CD4-positive, alpha-beta T cell treated with Interleukin-4 for 4 hours (primary cell): ENCODE results near the gene DPYSL3.
"Not testable (repeated sequence)": the region's sequence is repeated elsewhere in the genome, so short reads cannot be mapped to it uniquely, and the experiment has no call there.

ENCODE experiments used
- DNase-seq: peaks from one replicate; pipeline ENCODE4 v3.0.0-alpha.2; 2020

DPYSL3 gene

DNA sequence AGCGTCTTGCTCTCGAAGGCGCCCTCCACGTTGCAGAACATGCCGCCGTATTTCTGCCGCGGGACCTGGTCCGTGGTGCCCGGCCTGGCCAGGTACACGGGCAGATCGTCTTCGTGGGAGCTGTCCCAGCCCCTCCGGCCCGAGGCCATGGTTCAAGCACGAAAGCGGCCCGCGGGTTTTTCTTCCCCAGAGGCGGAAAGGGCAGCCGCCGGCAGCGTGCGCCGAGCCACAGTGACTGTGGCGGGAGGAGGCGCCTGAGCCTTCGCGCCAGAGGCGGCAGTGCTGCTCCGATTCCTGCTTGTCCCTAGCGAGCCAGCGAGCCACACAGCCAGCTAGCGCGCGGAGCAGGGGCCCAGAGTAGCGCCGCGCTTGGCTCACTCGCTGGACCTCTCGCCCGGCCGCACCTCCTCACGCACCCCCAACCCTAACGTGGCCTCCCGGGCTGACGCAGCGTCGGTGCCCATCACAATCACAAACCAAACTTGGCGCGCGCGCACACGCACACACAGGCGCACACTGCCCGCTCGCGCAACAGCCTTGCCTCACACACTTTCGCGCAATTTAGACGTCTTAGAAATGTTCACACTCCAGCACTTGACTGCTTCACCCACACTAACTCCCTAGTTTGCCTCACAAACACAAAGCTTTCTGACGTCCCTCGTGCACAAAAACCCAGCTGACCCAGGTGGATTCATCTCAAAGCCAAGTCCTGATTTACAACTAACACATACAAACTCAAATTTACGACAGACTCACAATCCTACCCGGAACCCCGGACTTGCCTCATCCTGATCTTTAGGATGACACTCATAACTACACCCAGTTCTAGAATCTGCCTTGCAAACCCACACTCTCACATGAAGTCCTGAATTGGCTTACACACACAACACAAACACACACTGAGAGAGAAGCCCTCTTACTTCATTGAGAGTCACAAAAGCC, at the start of gene DPYSL3:
Gene DPYSL3, minus strand, starts transcription at position 359 of the 942 bp plus-strand sequence. Its CDS starts 210 bp downstream, at position 149.
- no peak for DNase-seq

DNA sequence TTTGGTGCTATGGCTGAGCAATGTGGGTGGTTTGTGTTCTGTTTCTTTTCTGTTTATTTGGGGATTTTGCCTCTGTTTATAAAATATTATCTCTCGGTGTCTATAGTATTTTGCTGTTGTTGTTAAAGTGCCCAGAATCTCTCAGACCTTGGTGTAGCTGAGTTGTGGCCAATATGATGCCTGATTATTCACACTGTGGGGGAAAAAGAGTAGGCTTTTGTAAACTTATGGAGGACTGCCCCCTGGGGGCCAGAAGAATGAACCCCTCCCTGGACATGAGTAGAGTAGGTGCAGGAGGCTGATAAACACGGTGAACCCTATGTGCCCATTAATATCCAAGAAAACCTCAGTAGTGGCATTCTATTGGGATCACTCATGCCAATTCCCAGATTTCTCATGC, 49.0 kb upstream of the DPYSL3 start:
- DNase-seq: no peak

DNA sequence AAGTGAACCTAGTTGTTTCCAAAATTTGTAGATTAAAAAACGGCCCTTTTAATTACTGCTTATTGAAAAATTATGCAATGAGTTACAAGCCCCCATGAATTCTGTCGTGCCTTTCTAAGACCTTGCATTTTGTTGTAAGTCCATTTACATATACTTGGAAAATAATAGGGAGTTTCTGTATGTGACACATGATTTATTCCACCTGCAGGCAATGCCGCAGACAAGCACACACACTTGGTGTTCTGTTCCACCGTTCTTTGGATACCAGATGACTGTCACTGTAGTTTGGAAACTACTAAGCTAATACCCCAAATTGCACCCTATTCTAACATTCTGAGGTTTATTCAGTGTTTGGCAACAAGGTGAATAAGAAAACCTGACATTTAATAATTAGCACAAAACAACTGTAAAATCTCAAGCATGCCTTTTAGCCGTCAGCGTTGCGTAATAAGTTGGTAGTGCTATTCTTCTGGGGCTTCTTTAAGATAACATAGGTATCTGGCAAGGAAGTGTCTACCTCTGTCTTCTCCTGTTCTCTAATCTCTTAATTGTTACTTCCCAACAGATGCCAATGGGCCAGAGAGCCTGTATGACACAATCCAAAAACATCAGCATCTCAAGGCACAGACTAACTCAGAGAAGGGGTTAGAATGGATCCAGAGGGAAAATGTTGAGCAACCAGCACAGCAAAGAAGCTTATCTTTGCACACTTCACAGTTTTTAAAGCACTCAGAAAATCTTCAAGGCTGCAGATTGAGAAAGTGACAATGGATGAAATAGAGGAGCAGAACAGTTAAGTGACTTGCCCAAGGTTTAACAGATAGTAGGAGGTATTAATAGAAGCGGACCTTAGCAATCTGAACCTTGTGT, 48.2 kb upstream of the DPYSL3 start:
- no peak for DNase-seq

DNA sequence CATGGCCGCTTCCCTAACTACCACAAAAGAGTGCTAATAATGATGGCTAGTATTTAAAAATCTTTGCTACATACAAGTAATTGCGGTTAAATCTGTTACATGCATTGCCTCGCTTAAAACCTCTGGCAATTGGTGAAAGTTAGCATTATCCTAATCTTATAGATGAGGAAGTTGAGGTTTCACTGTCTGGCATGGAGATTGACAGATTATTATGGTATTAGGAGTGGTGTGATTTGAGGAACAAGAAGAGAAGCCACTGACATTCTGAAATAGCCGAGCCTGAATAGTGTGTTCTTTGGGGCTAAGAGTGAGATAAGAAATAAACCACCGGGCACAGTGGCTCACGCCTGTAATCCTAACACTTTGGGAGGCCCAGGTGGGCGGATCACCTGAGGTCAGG, 45.3 kb upstream of the DPYSL3 start:
- no peak for DNase-seq

DNA sequence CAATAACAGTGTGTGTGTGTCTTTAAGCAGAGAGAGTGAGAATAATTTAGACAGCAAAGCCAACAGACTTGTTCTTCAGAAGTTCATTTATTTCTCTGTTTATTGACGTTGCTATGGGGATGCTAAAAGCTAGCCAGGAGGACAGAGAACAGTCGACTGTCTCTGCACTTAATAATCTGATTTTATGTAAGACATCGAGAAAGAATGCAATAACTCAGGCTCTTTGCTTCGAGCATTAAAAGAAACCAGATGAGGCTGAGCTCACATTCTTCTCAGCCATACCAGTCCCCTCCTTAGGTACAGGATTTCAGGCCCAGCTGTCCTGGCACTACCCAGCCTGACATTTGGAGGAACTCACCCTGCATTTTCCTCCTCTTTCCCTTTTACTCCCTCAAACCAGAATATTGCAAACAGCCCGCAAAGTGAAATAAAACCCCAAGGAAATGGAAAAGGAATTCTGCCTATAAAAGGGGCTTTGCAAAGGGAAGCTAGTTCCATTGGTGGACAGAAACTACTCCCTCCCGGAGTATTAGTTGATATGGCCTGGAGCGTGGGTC, 44.5 kb upstream of the DPYSL3 start:
- DNase-seq: no peak

DNA sequence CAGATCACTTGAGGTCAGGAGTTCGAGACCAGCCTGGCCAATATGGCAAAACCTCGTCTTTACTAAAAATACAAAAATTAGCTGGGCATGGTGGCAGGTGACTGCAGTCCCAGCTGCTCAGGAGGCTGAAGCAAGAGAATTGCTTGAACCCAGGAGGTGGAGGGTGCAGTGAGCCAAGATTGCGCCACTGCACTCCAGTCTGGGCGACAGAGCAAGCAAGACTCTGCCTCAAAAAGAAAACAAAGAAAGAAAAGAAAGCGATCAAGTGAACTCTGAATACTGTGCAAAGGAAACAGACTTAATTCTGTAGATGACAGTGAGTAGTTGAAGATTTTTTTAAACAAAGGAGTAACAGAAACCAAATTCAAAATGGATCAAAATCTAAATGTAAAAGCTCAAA, 43.9 kb upstream of the DPYSL3 start:
- not testable (repeated sequence) for DNase-seq

DNA sequence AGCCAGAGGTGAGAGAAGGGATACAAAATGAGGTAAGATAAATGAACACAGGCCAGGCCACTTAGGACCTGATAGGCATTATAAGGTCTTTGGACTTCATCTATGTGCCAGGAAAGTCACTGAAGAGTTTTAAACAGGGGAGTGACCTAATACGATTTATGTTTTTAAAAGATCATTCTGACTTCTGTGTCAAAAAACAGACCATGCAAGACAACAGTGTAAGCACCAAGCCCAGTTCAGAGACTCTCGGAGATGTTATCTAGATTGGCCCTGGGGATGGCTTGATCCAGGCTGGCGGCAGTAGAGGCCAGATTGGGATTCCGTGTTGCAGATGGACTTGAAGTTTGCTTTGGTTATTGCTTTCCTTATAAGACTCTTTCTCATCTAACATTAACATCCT, 43.0 kb upstream of the DPYSL3 start:
- no peak for DNase-seq

DNA sequence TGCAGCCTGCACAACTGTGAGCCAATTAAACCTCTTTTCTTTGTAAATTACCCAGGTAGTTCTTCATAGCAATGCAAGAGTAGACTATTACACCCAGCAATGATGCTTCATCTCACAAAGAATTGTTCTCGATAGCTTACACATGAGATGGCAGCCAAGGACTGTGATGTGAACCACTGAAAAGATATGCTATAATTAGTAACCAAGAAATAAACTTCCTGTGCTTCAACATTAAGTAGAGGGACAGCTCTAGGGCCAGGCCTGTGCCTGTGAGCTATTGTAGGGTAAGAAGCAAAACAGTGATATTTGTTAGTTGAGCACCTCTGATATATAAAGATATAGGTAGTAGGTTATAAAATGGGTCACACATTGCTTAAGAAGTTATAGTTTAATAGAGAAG, 41.8 kb upstream of the DPYSL3 start:
- no peak for DNase-seq

DNA sequence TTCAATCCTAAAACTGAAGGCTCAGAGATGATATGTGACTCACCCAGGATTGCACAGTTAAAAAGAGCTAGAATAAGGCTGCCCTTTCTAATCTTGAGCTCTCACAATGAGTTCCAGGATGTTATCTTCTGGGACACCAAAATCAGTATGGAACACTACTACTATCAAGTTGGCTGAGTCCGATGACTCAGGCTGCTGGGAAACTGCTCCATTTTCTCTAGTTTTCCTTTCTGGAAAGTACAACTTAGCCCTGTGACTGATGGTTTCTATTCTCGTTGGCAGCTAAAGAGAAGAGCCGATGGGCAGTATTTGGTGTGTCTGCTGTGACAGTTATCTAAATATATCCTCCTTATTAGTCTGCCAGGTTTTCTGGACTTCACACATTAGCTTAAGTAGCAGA, 37.9 kb upstream of the DPYSL3 start:
- DNase-seq: no peak

DNA sequence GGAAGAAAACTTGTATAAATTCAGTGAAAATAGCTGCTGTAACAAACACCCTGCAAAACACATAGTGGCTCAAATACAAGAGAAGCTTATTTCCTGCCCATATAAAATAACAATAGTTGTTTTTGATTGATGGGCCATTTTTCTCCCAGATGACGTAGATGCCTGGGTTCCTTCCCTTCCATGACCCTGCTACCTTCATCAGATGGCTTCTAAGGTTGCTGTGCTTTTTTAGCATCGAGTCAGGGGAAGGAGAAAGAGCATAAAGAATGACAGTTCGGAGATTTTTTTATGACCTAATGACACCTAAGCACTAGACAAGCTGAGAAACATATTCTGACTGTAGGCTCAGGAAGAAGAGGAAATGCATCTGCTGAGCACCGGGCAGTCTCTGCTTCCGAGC, 34.7 kb upstream of the DPYSL3 start:
- no peak for DNase-seq

DNA sequence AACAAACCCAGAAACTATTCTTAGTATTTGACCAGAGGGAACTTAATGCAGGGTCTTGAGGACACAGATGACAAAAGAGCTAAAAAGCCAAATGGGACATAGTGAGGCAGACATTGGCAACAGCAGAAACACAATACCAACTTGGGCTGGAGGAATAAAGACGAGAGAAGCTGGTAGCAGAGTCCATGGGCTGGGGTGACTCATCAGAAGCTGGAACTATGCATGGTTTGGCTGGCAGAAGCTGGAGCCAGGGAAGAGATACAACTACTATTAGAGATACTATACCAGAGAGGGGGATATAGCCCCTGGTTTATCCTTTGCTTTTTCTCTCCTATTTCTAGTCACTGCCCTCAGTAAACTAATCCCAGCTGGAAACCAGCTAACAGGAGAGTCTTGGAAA, 29.2 kb upstream of the DPYSL3 start:
- DNase-seq: no peak

DNA sequence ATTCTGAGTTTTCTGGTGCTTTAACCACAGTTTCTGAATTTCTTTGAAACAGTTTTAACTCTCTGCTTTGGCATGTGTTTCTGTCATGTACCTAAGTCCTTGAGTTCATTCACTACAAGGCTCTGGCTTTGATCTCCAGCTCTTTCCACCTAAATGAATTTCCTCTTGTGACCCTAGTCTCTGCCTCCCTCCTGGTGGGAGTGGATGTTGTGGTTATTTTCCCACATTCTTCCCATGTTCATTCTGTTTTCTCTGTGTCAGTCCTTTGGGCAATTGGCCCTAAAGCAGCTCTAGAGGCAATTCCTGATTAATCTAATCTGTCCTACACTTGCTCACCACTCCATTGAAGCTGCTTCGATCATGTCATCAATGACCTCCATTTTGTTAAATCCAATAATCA, 28.4 kb upstream of the DPYSL3 start:
- no peak for DNase-seq

DNA sequence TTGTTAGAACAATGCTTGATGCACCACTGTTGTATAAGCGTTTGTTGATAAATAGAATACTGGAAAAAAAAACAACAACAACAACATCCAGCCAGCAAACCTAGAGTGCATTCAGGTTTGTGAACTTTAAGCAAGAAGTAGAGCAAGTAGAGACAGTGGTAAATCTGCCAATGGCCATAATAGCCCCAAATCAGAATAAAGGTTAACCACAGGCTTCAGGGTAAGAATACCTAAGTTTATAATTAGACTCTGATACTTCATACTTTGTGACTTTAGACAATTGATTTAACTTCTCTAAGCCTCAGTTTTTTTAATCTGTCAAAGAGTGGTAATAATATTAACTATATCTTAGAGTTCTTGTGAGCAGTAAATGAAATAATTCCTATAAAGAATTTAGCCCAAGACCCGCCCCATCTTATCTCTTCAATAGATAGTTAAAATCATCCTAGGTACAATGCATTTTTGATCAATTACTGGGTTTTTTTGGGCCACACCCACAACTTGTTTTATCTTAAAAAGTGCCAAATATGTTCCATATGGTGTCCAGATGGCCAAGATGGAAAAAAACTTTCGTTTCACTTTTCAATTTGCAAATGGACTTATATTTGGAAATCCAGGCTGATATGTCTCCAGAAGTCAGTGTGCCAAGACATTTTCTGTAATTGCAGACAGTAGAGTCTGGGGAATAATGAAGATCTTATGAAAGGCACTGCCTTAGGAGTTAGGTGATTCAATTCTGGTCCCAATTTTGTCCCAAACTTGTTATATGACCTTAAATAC, 24.5 kb upstream of the DPYSL3 start:
- no peak for DNase-seq

DNA sequence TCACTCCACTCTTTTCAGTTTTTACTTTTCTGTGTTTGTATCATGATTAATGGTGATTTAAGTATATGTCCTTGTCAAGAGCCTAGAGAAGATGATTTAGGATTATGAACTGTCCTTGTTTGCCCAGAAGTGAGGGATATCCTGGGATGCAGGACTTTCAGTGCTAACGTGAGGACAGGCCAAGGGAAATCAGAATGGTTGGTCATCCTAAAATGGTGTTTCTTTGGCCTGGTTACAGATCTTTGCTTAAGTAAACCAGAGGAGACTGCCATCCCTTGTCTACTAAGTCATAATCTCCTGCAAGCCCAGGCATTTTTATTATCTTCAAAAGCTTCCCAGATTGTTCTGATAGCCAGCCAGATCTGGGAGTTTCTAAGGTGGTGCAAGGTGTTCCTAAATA, 22.3 kb upstream of the DPYSL3 start:
- no peak for DNase-seq

DNA sequence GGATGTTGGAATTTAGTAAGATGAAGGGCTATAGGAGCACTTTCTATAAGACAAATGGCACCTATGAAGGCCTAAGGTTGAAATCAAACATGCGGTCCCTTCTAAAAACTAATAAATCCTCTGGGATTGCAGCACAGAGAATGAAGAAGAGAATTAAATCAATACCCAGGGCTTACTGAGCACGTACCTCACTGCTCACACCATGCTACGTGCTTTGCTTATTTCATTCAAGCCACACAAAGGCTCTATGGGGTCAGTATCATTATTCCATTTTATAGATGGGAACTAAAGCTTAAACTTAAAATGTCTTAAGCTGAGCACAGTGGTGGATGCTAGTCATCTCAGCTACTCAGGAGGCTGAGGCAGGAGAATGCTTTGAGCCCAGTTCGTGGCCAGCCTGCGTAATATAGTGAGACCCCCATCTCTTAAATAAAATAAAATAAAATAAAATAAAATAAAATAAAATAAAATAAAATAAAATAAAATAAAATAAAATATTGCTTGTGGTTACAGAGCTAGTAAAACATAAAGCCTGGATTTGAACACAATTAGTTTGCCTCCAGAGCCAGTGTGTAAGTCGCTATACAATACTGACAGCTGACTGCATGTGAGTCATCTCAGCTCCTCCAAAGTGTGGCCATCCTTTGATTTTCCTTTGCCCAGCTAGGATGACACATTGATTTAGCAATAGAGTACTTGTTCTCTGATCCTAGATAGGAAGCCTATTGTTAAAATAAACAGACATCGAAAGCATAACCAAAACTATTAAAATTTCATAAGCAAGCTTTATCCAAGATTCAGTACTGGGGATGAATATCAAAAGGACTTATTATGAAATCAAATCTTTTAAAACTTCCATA, 20.9 kb upstream of the DPYSL3 start:
- DNase-seq: no peak

DNA sequence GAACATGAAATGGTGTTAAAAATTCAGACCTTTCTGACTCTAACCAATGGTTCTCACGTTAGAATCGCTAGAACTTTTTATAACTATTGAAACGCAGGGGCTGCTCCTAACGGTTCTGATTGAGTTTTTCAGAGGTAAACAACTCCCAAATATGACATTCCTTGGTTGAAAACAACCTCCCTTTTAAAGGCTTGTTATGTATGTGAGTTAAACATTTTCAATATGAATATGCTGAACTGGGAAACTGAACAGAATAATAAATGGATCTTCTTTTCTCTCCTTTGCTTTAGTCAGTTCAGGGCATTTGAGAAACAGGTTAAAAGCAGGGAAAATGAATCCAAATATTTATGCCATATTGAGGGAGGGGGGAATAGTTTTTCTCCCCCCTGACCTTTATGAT, 13.2 kb upstream of the DPYSL3 start:
- DNase-seq: no peak

DNA sequence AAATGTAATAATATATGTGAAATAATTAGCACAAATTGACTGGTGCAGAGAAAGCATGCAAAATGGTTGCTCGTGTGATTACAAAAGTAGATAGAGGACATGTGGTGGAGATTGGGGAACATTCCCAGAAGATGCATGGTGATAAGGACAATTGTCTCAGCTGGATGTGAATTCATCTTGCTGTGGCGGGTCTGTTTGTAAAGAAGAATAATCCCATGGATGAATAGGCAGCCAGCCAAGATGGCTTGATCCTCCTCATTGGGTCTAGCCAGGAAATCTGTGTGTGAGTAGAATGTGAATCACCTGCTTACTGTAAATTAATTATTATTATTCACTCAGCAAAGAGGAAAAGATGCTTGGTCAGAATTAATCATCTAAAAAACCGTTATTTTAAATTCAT, 12.6 kb upstream of the DPYSL3 start:
- DNase-seq: no peak

DNA sequence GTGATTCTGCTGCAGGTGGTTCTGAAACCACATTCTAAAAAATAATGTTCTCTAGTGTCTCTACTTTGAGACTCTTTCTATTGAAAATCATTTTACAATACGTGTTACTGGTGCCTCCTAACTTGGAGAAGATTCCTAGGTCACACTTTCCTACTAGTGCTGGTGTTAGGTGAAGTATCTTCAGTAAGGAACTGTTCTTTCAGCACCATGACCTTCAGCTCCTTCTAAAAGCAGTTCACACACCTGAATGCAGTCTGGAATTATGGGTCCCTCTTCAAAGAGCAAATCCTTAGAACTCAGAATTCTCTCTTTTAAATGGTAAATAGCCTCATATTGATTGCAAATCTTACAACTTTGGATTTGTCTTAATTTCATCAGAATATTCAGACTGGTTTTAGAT, 10.6 kb upstream of the DPYSL3 start:
- DNase-seq: no peak

DNA sequence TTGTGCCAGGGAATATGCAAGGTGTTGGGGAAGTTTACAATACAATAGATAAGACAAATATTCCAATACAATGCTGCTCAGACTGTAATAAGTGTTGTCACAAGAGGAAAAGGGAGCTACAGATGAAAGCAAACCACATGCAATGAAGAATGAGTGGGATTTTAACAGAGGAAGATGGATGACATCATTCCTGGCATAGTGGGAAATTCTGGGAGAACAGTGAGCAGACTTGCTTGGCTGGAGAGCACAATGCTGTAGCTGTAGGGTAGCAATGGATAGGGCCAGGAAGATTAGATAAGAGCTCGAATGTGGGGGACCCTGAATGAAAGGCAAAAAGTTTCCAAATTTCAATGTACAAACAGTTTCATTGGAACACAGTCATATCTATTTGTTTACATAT, 9.5 kb upstream of the DPYSL3 start:
- DNase-seq: no peak

DNA sequence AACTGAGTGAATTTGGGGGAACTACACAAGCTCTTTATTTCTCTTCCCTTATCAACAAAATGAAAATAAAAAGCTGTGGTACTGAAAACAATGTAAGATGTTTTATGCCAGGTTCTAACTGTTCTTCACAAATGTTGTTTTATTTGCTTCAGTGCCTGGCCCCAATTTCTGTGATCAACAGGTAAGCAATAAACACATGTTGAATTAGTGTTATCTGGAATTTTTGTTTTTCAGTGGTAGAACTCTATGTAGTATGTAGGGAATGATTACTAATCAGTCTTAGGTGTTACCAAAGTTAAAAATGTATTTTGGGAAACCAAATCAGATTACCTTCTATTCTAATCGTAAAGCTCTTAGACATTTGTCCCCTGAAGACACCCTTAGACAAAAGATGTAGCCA, 7.5 kb upstream of the DPYSL3 start:
- DNase-seq: no peak

DNA sequence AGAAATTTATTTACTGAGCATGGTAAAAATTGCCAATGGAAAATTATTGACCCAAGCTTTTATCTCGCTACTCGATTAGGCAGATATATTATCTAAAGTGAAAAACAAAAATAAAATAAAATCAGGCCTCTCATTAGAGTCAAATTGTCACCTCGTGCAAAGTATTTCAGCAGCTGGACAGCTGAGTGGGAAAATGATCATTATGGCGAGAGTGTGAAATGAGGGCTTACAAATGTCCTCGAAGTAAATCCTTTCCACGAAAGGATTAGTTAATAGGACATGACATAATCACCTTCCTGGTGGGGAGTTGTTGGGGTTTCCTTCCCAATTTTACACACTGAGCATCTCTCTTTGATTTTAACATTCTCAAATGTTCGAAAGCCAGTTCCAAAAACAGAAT, 5.4 kb upstream of the DPYSL3 start:
- no peak for DNase-seq
